ENCODE data around the gene GDI1. TPM values are rescaled to one million over a fixed set of nuclear protein-coding genes. Genes with fewer than 3 reads are reported as not detected.

The GDI1 gene
- total and polyA plus RNA-seq, 9 of the 15 experiments (the other 6 are each of a cell fraction or from before 2014, with no cell fraction given), result 0.97 to 82.6 (median 37.5) TPM

- TF ChIP-seq NR2C2 (CRISPR knock-in tag; IDR thresholded peaks at IDR 0.05), result no peak
- TF ChIP-seq NR2C2 (tag; IDR thresholded peaks at IDR 0.05), result no peak
- no peak for TF ChIP-seq ZNF764 (CRISPR knock-in tag; IDR thresholded peaks at IDR 0.05; ENCODE audit: low read depth)
- TF ChIP-seq E2F5 (CRISPR knock-in tag; IDR thresholded peaks at IDR 0.05), result no peak
- TF ChIP-seq PHF20 (IDR thresholded peaks at IDR 0.05; ENCODE audit: partially characterized antibody), result no peak
- no peak for TF ChIP-seq DIDO1 (tag; IDR thresholded peaks at IDR 0.05; ENCODE audit: low read depth)
- TF ChIP-seq, protein P1, sequence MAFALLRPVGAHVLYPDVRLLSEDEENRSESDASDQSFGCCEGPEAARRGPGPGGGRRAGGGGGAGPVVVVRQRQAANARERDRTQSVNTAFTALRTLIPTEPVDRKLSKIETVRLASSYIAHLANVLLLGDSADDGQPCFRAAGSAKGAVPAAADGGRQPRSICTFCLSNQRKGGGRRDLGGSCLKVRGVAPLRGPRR (CRISPR knock-in tag; IDR thresholded peaks at IDR 0.05), result no peak
- TF ChIP-seq ZNF174 (CRISPR knock-in tag; IDR thresholded peaks at IDR 0.05), result no peak
- TF ChIP-seq, protein P2, sequence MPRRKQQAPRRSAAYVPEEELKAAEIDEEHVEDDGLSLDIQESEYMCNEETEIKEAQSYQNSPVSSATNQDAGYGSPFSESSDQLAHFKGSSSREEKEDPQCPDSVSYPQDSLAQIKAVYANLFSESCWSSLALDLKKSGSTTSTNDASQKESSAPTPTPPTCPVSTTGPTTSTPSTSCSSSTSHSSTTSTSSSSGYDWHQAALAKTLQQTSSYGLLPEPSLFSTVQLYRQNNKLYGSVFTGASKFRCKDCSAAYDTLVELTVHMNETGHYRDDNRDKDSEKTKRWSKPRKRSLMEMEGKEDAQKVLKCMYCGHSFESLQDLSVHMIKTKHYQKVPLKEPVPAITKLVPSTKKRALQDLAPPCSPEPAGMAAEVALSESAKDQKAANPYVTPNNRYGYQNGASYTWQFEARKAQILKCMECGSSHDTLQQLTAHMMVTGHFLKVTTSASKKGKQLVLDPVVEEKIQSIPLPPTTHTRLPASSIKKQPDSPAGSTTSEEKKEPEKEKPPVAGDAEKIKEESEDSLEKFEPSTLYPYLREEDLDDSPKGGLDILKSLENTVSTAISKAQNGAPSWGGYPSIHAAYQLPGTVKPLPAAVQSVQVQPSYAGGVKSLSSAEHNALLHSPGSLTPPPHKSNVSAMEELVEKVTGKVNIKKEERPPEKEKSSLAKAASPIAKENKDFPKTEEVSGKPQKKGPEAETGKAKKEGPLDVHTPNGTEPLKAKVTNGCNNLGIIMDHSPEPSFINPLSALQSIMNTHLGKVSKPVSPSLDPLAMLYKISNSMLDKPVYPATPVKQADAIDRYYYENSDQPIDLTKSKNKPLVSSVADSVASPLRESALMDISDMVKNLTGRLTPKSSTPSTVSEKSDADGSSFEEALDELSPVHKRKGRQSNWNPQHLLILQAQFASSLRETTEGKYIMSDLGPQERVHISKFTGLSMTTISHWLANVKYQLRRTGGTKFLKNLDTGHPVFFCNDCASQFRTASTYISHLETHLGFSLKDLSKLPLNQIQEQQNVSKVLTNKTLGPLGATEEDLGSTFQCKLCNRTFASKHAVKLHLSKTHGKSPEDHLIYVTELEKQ (CRISPR knock-in tag; IDR thresholded peaks at IDR 0.05), result no peak
- TF ChIP-seq RB1 (IDR thresholded peaks at IDR 0.05; ENCODE audit: low read depth), result 0 out of 2 replicates have a peak, but pooled peaks have one; percentile 7
- TF ChIP-seq RUNX1 (IDR thresholded peaks at IDR 0.05; ENCODE audit: low read depth), result no peak
- TF ChIP-seq TCF7 (IDR thresholded peaks at IDR 0.05; ENCODE audit: borderline replicate concordance), result 0 out of 2 replicates have a peak, but pooled peaks have one; percentile 13
- TF ChIP-seq NCOA1 (IDR thresholded peaks at IDR 0.05; ENCODE audit: low read depth), result no peak
- TF ChIP-seq HDAC3 (IDR thresholded peaks at IDR 0.05; ENCODE audit: borderline replicate concordance, partially characterized antibody), result no peak
- TF ChIP-seq CREB1 (IDR thresholded peaks at IDR 0.05), result no peak
- TF ChIP-seq CREB1 (CRISPR knock-in tag; IDR thresholded peaks at IDR 0.05), result no peak
- TF ChIP-seq MECOM (CRISPR knock-in tag; IDR thresholded peaks at IDR 0.05), result no peak
- TF ChIP-seq POLR2B (IDR thresholded peaks at IDR 0.05; ENCODE audit: low read depth, partially characterized antibody), result no peak
- TF ChIP-seq GABPB2 (CRISPR knock-in tag; conservative IDR thresholded peaks at IDR 0.05), result no peak
- TF ChIP-seq LCOR (CRISPR knock-in tag; IDR thresholded peaks at IDR 0.05), result peak; percentile 17; the same call in 1 of the 2 replicates
- TF ChIP-seq ZNF655 (CRISPR knock-in tag; IDR thresholded peaks at IDR 0.05), result no peak
- no peak for TF ChIP-seq COPS2 (conservative IDR thresholded peaks at IDR 0.05)
- no peak for TF ChIP-seq MCM7 (IDR thresholded peaks at IDR 0.05)
- peak; percentile 69 for TF ChIP-seq CXXC5 (CRISPR knock-in tag; IDR thresholded peaks at IDR 0.05)
- TF ChIP-seq FOS (IDR thresholded peaks at IDR 0.05; ENCODE audit: extremely low read depth, insufficient read length), result no peak
- no peak for TF ChIP-seq XRCC3 (IDR thresholded peaks at IDR 0.05)
Observed at GRCh38 chrX:154398668-154399526, 38.1 kb upstream of the GDI1 start (continued).
